ENCODE results near the gene APMAP.

DNA sequence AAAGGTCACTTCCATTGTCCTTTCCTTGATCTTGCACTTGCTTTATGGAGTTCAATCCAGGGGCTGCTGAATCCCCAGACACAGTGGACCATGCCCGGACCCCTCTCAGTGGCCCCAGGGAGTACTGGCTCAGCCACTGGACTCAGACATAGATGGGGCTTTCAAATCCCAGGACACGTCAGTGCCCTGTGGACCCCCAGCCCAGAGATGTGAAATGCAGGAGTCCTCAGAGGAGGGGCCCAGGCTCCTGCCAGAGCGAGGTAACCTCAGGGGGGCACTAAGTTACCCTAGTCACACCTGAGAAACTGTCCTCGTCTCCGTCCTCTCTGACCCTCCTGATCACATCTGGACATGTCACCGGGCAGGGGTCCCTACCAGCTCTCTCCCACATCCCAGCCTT, 18.7 kb upstream of the APMAP start:
- TF ChIP-seq POLR2A (IDR thresholded peaks at IDR 0.05; ENCODE audit: low read length), result no peak
- TF ChIP-seq GATA1 (IDR thresholded peaks at IDR 0.05; ENCODE audit: low read depth, low read length), result no peak
